Forelimb muscle (tissue), 1 donor: ENCODE results near the gene SART3. TPM values are rescaled to one million over a fixed set of nuclear protein-coding genes. Genes with fewer than 3 reads are reported as not detected.
"Not testable (repeated sequence)": the region's sequence is repeated elsewhere in the genome, so short reads cannot be mapped to it uniquely, and the experiment has no call there.

Experiments
- DNase-seq: peaks from one replicate; pipeline ENCODE4 v3.0.0-alpha.2; 2013; ENCODE audit warnings: low read depth
- polyA plus RNA-seq: library from polyadenylated mRNA; unstranded; fragments of 120-200 nt; gene quantifications from one replicate; pipeline ENCODE4 v1.2.1, GENCODE V29; 2013; ENCODE audit not compliant: insufficient read length

The SART3 gene
- polyA plus RNA-seq, 1 donor, result 31.9 TPM

DNA sequence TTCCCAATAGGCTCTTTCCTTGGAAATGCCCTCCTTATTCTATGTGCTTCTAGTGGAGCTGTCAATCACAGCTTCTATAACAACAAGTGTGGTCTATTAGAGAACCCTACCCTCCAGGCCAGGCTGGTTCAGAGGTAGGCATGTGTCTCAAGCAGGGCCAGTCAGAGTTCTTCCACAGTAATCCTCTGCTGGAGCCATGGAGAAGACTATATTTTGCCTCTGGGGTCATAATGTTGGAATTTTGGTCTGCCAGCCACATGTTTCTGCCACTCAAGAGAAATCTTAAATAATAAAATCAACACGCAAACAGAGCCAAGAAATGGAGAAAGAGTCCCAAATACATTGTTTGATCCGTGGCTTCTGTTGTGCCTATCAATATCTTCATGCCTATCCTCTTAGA is 69.7 kb downstream of the SART3 start:
- no peak for DNase-seq

GRCh38 chr12:108487029-108487428 is 73.9 kb downstream of the SART3 start:
- not testable (repeated sequence) for DNase-seq

DNA sequence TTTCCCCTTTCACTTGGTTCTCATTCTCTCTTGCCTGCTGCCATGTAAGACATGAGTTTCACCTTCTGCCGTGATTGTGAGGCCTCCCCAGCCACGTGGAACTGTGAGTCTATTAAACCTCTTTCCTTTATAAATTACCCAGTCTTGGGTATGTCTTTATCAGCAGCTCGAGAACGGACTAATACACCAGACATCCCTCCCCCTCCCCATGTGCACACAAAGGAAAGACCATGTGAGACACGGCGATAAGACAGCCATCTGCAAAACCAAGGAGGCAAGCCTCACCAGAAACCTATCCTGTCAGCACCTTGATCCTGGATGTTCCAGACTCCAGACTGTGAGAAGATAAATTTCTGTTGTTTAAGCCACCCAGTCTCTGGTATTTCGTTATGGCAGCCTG is 75.6 kb downstream of the SART3 start:
- not testable (repeated sequence) for DNase-seq

- DNase-seq, result no peak
Observed at GRCh38 chr12:108484845-108485244, 76.1 kb downstream of the SART3 start.

DNA sequence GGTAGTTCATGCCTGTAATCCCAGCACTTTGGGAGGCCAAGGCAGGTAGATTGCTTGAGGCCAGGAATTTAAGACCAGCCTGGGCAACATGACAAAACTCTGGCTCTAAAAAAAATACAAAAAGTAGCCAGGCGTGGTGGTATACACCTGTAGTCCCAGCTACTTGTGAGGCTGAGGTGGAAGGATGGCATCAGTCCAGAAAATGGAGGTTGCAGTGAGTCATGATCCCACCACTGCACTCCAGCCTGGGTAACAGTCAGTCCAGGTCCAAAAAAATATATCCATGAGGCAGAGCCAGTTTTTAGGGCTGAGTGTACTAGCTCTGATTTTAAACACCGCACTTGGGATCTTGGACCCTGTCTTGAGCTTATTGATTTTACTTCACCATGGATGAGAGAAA is 76.5 kb downstream of the SART3 start:
- no peak for DNase-seq

DNA sequence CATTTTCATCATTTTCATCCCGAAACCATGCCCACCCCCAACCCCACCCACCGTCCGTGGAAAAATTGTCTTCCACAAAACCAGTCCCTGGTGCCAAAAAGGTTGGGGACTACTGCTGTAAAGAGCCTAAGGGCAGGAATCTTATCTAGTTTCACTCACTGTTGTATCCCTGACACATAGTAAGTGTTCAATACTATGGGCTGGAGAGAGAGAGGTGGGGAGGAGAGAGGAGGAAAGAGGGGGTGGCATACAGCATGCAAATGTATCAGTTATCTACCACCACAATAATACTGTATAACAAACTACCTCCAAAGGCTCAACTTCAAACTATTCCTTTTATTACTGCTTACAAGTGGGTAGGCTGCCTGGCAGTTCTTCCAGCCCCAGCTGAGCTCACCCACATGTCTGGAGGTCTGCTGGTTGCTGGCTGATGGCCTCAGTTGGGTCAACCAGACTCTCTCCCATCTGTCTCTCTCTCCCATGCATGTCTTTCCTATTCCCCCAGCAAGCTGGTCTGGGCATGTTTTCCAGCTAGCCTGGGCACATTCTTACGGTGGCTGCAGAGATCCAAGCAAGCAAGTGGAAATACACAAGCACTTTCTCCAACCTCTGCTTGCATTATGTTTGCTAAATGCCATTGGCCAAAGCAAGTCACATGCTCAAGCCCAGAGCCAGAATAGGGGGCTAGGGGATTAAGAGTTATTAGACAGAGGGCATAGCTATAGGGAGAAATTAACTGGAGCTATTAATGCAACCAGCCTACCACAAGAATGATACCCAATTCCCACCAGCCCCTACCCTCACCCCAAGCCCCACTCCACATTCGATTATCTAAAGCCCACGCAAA is 77.5 kb downstream of the SART3 start:
- DNase-seq, result no peak

- no peak for DNase-seq
Observed at GRCh38 chr12:108482717-108483212, 78.2 kb downstream of the SART3 start.

GRCh38 chr12:108479364-108480070 is 81.5 kb downstream of the SART3 start:
- no peak for DNase-seq

- no peak for DNase-seq
Observed at GRCh38 chr12:108478611-108479206, 82.3 kb downstream of the SART3 start.

DNA sequence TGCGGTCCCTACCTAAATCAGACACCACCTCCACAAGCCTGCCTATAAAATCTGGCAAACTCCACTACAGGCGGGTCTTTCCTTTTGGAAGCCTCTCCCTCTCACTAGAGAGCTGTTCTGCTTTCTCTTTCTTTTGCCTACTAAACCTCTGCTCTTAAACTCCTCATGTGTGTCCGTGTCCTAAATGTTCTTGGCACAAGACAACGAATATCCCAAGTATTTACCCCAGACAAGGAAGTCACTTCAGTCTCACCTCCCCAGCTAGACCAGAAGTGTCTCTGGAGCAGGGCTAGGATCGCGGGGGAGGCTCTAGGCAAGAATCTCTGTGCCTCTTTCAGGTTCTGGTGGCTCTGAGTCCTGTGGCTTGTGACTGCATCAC is 83.1 kb downstream of the SART3 start:
- no peak for DNase-seq

GRCh38 chr12:108477055-108477880 is 83.7 kb downstream of the SART3 start:
- no peak for DNase-seq

GRCh38 chr12:108475396-108475795 is 85.6 kb downstream of the SART3 start:
- no peak for DNase-seq

- DNase-seq, result no peak
Observed at GRCh38 chr12:108473400-108474055, 87.4 kb downstream of the SART3 start.

Other genes starting within 250 kb of the SART3 start
- gene CMKLR1, start 221.9 kb downstream of the SART3 start, polyA plus RNA-seq, result 2.6 TPM
- 1.9 TPM for gene FICD, start 45.9 kb downstream of the SART3 start, polyA plus RNA-seq
- gene ISCU, start 1.4 kb upstream of the SART3 start, polyA plus RNA-seq, result 98.7 TPM
- 30.2 TPM for gene TMEM119, start 36.9 kb upstream of the SART3 start, polyA plus RNA-seq
- gene SELPLG, start 72.7 kb upstream of the SART3 start, polyA plus RNA-seq, result 3.8 TPM
- 71.6 TPM for gene CORO1C, start 170.3 kb upstream of the SART3 start, polyA plus RNA-seq